Heart right ventricle (tissue), 16 donors: ENCODE measurements around the gene CLIP4. TPM values are rescaled to one million over a fixed set of nuclear protein-coding genes. Genes with fewer than 3 reads are reported as not detected.

Source experiments
- ATAC-seq, 8 donors: fragments of 200-7000 bp; cut with Tn5 transposase; one replicate each; pipeline ENCODE4 v1.9.1; 2020; ENCODE audit warnings: mild to moderate bottlenecking in 8 of 8, moderate library complexity in 8 of 8, moderate number of reproducible peaks in 1 of 8
- DNase-seq, 2 donors: peaks; one replicate each; pipeline ENCODE4 v3.0.0-alpha.2; 2020
- H3K27ac ChIP-seq, 10 donors: fragments of 200-600 bp; sonication (generic) in 2 of 10; one replicate each; pipeline versions ENCODE4 v1.5.0 to v1.8.0; 2020 to 2022; ENCODE audit warnings: mild to moderate bottlenecking in 3 of 10
- H3K27me3 ChIP-seq, 7 donors: fragments of 200-600 bp; one replicate each; pipeline ENCODE4 v1.8.0; 2021 to 2022; ENCODE audit warnings: mild to moderate bottlenecking in 2 of 7
- H3K36me3 ChIP-seq, 9 donors: fragments of 200-600 bp; sonication (generic) in 1 of 9; one replicate each; pipeline versions ENCODE4 v1.5.0 to v1.8.0; 2020 to 2022; ENCODE audit warnings: mild to moderate bottlenecking in 2 of 9
- H3K4me1 ChIP-seq, 9 donors: fragments of 200-600 bp; sonication (generic) in 1 of 9; one replicate each; pipeline versions ENCODE4 v1.5.0 to v1.8.0; 2020 to 2022; ENCODE audit warnings: mild to moderate bottlenecking in 4 of 9
- H3K4me3 ChIP-seq, 10 donors: fragments of 200-600 bp; sonication (generic) in 2 of 10; one replicate each; pipeline versions ENCODE4 v1.5.0 to v1.8.0; 2020 to 2022; ENCODE audit warnings: mild to moderate bottlenecking in 7 of 10, moderate library complexity in 2 of 10
- H3K9me3 ChIP-seq, 11 donors: fragments of 200-600 bp in 10 of 11; sonication (generic) in 2 of 11; one replicate each; pipeline versions ENCODE4 v1.5.0 to v1.8.0; 2013 to 2022; ENCODE audit warnings: mild to moderate bottlenecking in 2 of 11, control low read depth in 1 of 11, moderate library complexity in 1 of 11
- WGBS, 2 donors: extraction: QIAGEN DNeasy Blood & Tissue Kit; methylation state at CpG; one replicate each; pipeline ENCODE4 v1.1.7; 2013; ENCODE audit warnings: inconsistent platforms in 1 of 2; 5-methylcytosine and 5-hydroxymethylcytosine counted together
- intact Hi-C, 10 donors: fragments of 100-400 bp; cut with DNase I; formaldehyde crosslinking; loops; one replicate each; pipeline versions ENCODE4 v1.11.1 to v1.14.2; 2022
- polyA plus RNA-seq, 2 donors: library from polyadenylated mRNA; stranded (reverse); fragments of 200-250 nt; gene quantifications; one replicate each; pipeline ENCODE4 v1.2.3, GENCODE V29; 2013
- total RNA-seq, 10 donors: library from RNA; stranded (reverse); fragmentation: NEBNext Ultra II Directional in 3 of 10; extraction: Animal tissue kit (Norgen Biotek cat#: 25700) in 3 of 10; gene quantifications; one replicate each; pipeline versions ENCODE4 v1.2.1 to v1.2.4, GENCODE V29; 2021 to 2023
- TF ChIP-seq, protein P1 (sequence below), 9 donors: fragments of 200-600 bp; sonication (generic) in 2 of 9; IDR thresholded peaks; one replicate each; pipeline versions ENCODE4 v1.5.0 to v1.8.0; 2021 to 2022; ENCODE audit warnings: antibody characterized with exemption in 9 of 9, mild to moderate bottlenecking in 5 of 9, moderate library complexity in 1 of 9
- donor health status: Arrhythmogenic right ventricular cardiomyopathy.
- donor health status: ischemic (EF 13 %, LVEDD 7.1; RV severe dilation, severe dysfunction).
- donor health status: healthy with polysubstance abuse.
- donor health status: DM: no; HTN: yes; CAD: no.
- donor health status: DM: no; HTN: no; CAD: no.
- donor health status: ischemic (EF 25% LVEDD 6.9; RV normal size, moderate dysfunction).
- donor health status: ischemic (EF 25% LVEDD 5.7; RV mildly dilated, moderate dysfunction).
- donor health status: healthy.
- donor health status: DM: yes; HTN: yes; CAD: no.
- donor health status: Ischemic cardiomyopathy.
- donor health status: ischemic (EF 35%, LVEDD 5.7; RV mildly dilated, moderate dysfunction).
- donor health status: nonischemic (EF 11% LVEDD 7.7; RV severe dilation, severe dysfunction).
- donor health status: DM: yes; HTN: yes; CAD: no.
- donor health status: PGD.
- donor health status: ischemic (EF 29% LVEDD 5.4; RV normal size, mild dysfunction).
- donor health status: nonischemic (EF 23%, LVEDD 6.1; RV moderate dilation, normal function).

CLIP4 gene
- total and polyA plus RNA-seq, 12 donors: 8.3 to 55.2 (median 42.8) TPM

DNA sequence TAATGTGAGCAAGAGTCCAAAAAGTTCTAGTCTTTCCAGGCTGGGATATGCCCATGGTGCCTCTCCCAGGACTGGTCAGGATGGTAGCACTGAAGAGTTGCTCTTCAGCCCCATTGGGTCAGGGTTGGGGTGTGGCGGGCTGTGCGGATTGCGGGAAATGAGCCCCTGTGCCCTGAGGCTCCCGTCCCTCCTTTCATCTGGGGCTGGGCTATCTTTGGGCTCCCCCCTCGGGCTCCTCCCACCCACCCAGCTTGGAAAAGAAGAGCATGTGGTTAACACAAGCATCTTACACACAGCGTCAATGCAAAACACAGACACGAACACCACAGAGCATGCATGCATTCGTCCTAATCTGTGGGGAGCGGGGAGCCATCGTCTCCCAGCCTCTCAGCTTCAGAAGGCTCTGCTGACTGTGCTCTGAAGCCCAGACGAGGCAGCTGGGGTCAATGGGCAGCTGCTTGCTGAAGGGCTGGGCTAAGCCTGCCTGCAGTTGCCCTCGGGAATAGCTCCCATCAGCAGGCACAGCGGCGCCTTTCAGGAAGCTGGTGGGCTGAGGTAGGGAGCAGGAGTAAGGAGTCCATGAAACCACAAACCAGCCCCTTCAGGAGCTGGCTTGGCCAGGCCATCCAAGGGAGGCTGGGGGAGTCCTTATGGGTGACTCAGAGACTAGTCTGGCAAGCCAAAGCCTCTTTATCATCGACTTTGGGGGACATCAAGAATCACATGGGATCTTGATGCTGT is 112.9 kb downstream of the CLIP4 start:
- DNase-seq (no peak), ATAC-seq (no peak)
- 45 to 54% methylated on average over 15 of the region's 15 CpGs for WGBS, 2 donors
- peaks cover 0 to 54% (median 44%) of the 10 kb centered on the region in 7 donors for H3K27me3 ChIP-seq
- H3K4me1 ChIP-seq: peaks cover 0 to 17% (median 0%) of the 10 kb centered on the region in 9 donors
- TF ChIP-seq, protein P1, sequence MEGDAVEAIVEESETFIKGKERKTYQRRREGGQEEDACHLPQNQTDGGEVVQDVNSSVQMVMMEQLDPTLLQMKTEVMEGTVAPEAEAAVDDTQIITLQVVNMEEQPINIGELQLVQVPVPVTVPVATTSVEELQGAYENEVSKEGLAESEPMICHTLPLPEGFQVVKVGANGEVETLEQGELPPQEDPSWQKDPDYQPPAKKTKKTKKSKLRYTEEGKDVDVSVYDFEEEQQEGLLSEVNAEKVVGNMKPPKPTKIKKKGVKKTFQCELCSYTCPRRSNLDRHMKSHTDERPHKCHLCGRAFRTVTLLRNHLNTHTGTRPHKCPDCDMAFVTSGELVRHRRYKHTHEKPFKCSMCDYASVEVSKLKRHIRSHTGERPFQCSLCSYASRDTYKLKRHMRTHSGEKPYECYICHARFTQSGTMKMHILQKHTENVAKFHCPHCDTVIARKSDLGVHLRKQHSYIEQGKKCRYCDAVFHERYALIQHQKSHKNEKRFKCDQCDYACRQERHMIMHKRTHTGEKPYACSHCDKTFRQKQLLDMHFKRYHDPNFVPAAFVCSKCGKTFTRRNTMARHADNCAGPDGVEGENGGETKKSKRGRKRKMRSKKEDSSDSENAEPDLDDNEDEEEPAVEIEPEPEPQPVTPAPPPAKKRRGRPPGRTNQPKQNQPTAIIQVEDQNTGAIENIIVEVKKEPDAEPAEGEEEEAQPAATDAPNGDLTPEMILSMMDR (IDR thresholded peaks at IDR 0.05): no peak
- H3K9me3 ChIP-seq: no peaks in the 10 kb centered on the region
- H3K27ac ChIP-seq: no peak overlapping the region
- intact Hi-C loops: no loop called here
- H3K36me3 ChIP-seq: no peaks in the 10 kb centered on the region
- H3K4me3 ChIP-seq: no peak overlapping the region

- 60 to 62% methylated on average over 9 of the region's 9 CpGs for whole genome bisulfite sequencing, 2 donors
- H3K9me3 ChIP-seq: no peaks in the 10 kb centered on the region
- H3K27me3 ChIP-seq: peaks cover 0 to 60% (median 44%) of the 10 kb centered on the region in 7 donors
- no peak overlapping the region for H3K27ac ChIP-seq
- no peak for DNase-seq
- H3K4me1 ChIP-seq: peaks cover 0 to 9% (median 0%) of the 10 kb centered on the region in 9 donors
- no peak overlapping the region for H3K4me3 ChIP-seq
- ATAC-seq: no peak
- no peaks in the 10 kb centered on the region for H3K36me3 ChIP-seq
- TF ChIP-seq, protein P1 (IDR thresholded peaks at IDR 0.05): no peak
- intact Hi-C loops: no loop called here
Observed at GRCh38 chr2:29228947-29229346, 113.7 kb downstream of the CLIP4 start.

DNA sequence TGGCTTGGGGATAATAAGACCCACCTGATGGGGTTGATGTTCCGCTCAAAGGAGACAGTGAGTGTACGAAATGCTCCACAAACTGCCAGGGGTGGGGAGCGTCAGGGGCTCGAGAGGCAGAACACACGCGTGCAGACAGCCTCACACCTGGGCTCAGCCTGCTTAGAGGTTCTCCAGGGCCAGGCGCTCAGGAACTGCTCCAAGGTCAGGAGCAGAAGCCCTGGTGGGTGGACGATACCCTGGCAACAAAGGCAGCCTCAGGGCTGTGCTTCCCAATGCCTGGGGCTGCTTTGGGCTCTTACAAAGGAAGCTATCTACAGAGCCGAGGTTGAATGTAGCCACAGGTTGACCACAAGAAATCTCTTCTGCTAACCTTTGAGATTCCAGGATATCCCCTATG is 114.4 kb downstream of the CLIP4 start:
- DNase-seq (no peak), ATAC-seq (no peak)
- intact Hi-C loops: loop anchor here in 2 of 10 donors (10.0 kb wide), 1 partner anchor 615 kb away; no protein-coding TSS in a partner anchor

DNA sequence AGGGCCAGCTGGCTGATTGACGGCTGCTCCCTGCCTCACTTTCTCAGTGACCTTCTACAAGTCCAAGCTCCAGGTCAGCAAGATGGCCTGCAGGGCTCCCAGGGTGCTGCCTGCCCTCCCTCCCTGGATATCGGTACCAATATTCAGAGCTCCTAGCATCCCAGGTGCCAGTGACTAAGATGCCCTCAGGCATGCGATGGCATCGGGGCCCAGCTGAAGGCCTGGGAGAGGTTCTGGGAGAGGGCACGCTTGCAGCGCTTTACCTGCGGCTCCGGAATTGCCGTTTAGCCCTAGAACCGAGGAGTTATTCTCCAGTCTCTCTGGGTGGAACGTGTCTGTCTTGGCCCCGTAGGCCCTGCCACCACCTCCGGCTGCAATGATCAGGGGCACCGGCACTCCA is 116.8 kb downstream of the CLIP4 start:
- H3K27ac ChIP-seq: no peak overlapping the region
- no peaks in the 10 kb centered on the region for H3K9me3 ChIP-seq
- no peak for DNase-seq
- no peak for ATAC-seq
- intact Hi-C loops: loop anchor here in 2 of 10 donors (10.0 kb wide), 1 partner anchor 613 kb away; no protein-coding TSS in a partner anchor
- TF ChIP-seq, protein P1 (IDR thresholded peaks at IDR 0.05): no peak
- no peak overlapping the region for H3K4me3 ChIP-seq
- peaks cover 0 to 50% (median 30%) of the 10 kb centered on the region in 7 donors for H3K27me3 ChIP-seq
- 93 to 95% methylated on average over 14 of the region's 14 CpGs for WGBS, 2 donors
- no peaks in the 10 kb centered on the region for H3K36me3 ChIP-seq
- no peaks in the 10 kb centered on the region for H3K4me1 ChIP-seq

More for the DNA sequence above, 114.4 kb downstream of the CLIP4 start:
- no peaks in the 10 kb centered on the region for H3K36me3 ChIP-seq
- H3K27ac ChIP-seq: no peak overlapping the region
- TF ChIP-seq, protein P1 (IDR thresholded peaks at IDR 0.05): no peak
- H3K4me1 ChIP-seq: peaks cover 0 to 2% (median 0%) of the 10 kb centered on the region in 9 donors
- H3K4me3 ChIP-seq: no peak overlapping the region
- H3K27me3 ChIP-seq: peaks cover 0 to 60% (median 44%) of the 10 kb centered on the region in 7 donors
- 88 to 89% methylated on average over 9 of the region's 9 CpGs for WGBS, 2 donors
- H3K9me3 ChIP-seq: no peaks in the 10 kb centered on the region
